ENCODE results near the gene UBAC2.

UBAC2 gene

GRCh38 chr13:99154064-99154463 is 46.6 kb upstream of the UBAC2 start (continued):
- TF ChIP-seq, protein P1, sequence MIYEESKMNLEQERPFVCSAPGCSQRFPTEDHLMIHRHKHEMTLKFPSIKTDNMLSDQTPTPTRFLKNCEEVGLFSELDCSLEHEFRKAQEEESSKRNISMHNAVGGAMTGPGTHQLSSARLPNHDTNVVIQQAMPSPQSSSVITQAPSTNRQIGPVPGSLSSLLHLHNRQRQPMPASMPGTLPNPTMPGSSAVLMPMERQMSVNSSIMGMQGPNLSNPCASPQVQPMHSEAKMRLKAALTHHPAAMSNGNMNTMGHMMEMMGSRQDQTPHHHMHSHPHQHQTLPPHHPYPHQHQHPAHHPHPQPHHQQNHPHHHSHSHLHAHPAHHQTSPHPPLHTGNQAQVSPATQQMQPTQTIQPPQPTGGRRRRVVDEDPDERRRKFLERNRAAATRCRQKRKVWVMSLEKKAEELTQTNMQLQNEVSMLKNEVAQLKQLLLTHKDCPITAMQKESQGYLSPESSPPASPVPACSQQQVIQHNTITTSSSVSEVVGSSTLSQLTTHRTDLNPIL (CRISPR knock-in tag; IDR thresholded peaks at IDR 0.05; ENCODE audit: low read depth), result no peak
- TF ChIP-seq CSRNP3 (CRISPR knock-in tag; IDR thresholded peaks at IDR 0.05), result no peak
- TF ChIP-seq CSDC2 (CRISPR knock-in tag; IDR thresholded peaks at IDR 0.05), result no peak
- TF ChIP-seq SNAI2 (CRISPR knock-in tag; IDR thresholded peaks at IDR 0.05), result no peak
- TF ChIP-seq ISL1 (CRISPR knock-in tag; IDR thresholded peaks at IDR 0.05), result no peak

GRCh38 chr13:99155821-99156220 is 44.8 kb upstream of the UBAC2 start:
- no peak for ATAC-seq
- TF ChIP-seq ESRRG (CRISPR knock-in tag; IDR thresholded peaks at IDR 0.05) (no peak), ZNF565 (CRISPR knock-in tag; conservative IDR thresholded peaks at IDR 0.05; ENCODE audit: low read depth) (no peak), ZC3H10 (CRISPR knock-in tag; IDR thresholded peaks at IDR 0.05) (no peak), BACH2 (CRISPR knock-in tag; IDR thresholded peaks at IDR 0.05; ENCODE audit: borderline replicate concordance) (no peak)

DNA sequence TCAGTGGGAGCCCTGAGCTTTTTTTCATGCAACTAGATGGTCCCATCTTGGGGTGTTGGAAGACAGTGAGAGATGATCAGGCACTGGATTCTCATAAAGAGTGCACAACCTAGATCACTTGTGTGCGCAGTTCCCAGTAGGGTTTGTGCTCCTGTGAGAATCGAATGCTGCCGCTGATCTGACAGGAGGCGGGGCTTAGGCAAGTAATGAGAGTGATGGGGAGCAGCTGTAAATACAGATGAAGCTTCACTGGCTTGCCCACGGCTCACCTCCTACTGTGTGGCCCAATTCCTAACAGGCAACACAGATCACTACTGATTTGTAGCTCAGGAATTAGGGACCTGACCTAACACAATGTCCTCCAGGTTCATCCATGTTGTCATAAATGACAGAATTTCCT is 43.6 kb upstream of the UBAC2 start:
- ATAC-seq, result no peak
- no peak for TF ChIP-seq GLIS3 (CRISPR knock-in tag; IDR thresholded peaks at IDR 0.05)
- TF ChIP-seq BACH2 (CRISPR knock-in tag; IDR thresholded peaks at IDR 0.05; ENCODE audit: borderline replicate concordance), result no peak
- no peak for TF ChIP-seq ZNF565 (CRISPR knock-in tag; conservative IDR thresholded peaks at IDR 0.05; ENCODE audit: low read depth)
- no peak for TF ChIP-seq ZNF70 (CRISPR knock-in tag; IDR thresholded peaks at IDR 0.05)
- no peak for TF ChIP-seq ZC3H10 (CRISPR knock-in tag; IDR thresholded peaks at IDR 0.05)
- TF ChIP-seq, protein P2, sequence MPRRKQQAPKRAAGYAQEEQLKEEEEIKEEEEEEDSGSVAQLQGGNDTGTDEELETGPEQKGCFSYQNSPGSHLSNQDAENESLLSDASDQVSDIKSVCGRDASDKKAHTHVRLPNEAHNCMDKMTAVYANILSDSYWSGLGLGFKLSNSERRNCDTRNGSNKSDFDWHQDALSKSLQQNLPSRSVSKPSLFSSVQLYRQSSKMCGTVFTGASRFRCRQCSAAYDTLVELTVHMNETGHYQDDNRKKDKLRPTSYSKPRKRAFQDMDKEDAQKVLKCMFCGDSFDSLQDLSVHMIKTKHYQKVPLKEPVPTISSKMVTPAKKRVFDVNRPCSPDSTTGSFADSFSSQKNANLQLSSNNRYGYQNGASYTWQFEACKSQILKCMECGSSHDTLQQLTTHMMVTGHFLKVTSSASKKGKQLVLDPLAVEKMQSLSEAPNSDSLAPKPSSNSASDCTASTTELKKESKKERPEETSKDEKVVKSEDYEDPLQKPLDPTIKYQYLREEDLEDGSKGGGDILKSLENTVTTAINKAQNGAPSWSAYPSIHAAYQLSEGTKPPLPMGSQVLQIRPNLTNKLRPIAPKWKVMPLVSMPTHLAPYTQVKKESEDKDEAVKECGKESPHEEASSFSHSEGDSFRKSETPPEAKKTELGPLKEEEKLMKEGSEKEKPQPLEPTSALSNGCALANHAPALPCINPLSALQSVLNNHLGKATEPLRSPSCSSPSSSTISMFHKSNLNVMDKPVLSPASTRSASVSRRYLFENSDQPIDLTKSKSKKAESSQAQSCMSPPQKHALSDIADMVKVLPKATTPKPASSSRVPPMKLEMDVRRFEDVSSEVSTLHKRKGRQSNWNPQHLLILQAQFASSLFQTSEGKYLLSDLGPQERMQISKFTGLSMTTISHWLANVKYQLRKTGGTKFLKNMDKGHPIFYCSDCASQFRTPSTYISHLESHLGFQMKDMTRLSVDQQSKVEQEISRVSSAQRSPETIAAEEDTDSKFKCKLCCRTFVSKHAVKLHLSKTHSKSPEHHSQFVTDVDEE (CRISPR knock-in tag; IDR thresholded peaks at IDR 0.05), result no peak
- TF ChIP-seq TOX (CRISPR knock-in tag; IDR thresholded peaks at IDR 0.05; ENCODE audit: borderline replicate concordance), result no peak
- no peak for TF ChIP-seq CSRNP3 (CRISPR knock-in tag; IDR thresholded peaks at IDR 0.05)
- TF ChIP-seq SNAI2 (CRISPR knock-in tag; IDR thresholded peaks at IDR 0.05), result no peak

- ATAC-seq, result no peak
- TF ChIP-seq ZNF565 (CRISPR knock-in tag; conservative IDR thresholded peaks at IDR 0.05; ENCODE audit: low read depth) (no peak), ZC3H10 (CRISPR knock-in tag; IDR thresholded peaks at IDR 0.05) (no peak), ISL1 (CRISPR knock-in tag; IDR thresholded peaks at IDR 0.05) (no peak), ZFP30 (CRISPR knock-in tag; IDR thresholded peaks at IDR 0.05) (no peak), POU6F1 (CRISPR knock-in tag; IDR thresholded peaks at IDR 0.05; ENCODE audit: borderline replicate concordance, low read depth) (no peak), ZFP3 (CRISPR knock-in tag; IDR thresholded peaks at IDR 0.05) (no peak), PATZ1 (CRISPR knock-in tag; IDR thresholded peaks at IDR 0.05; ENCODE audit: borderline replicate concordance) (no peak), SNAI2 (CRISPR knock-in tag; IDR thresholded peaks at IDR 0.05) (no peak), OSR1 (CRISPR knock-in tag; IDR thresholded peaks at IDR 0.05) (no peak), ZNF8 (CRISPR knock-in tag; IDR thresholded peaks at IDR 0.05) (no peak), ARNTL (CRISPR knock-in tag; IDR thresholded peaks at IDR 0.05; ENCODE audit: borderline replicate concordance, low read depth) (no peak), ESRRG (CRISPR knock-in tag; IDR thresholded peaks at IDR 0.05) (no peak), BACH2 (CRISPR knock-in tag; IDR thresholded peaks at IDR 0.05; ENCODE audit: borderline replicate concordance) (no peak), TOX (CRISPR knock-in tag; IDR thresholded peaks at IDR 0.05; ENCODE audit: borderline replicate concordance) (no peak), GLIS3 (CRISPR knock-in tag; IDR thresholded peaks at IDR 0.05) (no peak)
- TF ChIP-seq, protein P2 (CRISPR knock-in tag; IDR thresholded peaks at IDR 0.05), result no peak
- TF ChIP-seq, protein P1 (CRISPR knock-in tag; IDR thresholded peaks at IDR 0.05; ENCODE audit: low read depth), result no peak
Measured at GRCh38 chr13:99158846-99159245, 41.8 kb upstream of the UBAC2 start.
